ENCODE measurements around the gene OR6M1.
A peak's percentile ranks its signal among the peaks of the same experiment; 100 is the strongest.

The OR6M1 gene

GRCh38 chr11:123806249-123806648 lies at the start of gene OR6M1:
OR6M1 (minus strand) TSS chr11:123806349; CDS start chr11:123806349, 0 bp downstream.
- no peak for DNase-seq

- no peak for DNase-seq
Observed at GRCh38 chr11:123853038-123853437, 46.9 kb upstream of the OR6M1 start.

GRCh38 chr11:123852321-123852720 lies 46.2 kb upstream of the OR6M1 start:
- DNase-seq, result no peak

- no peak for DNase-seq
Observed at GRCh38 chr11:123851110-123851509, 45.0 kb upstream of the OR6M1 start.

- no peak for DNase-seq
Observed at GRCh38 chr11:123841174-123841573, 35.0 kb upstream of the OR6M1 start.

- DNase-seq, result no peak
Observed at GRCh38 chr11:123839131-123839530, 33.0 kb upstream of the OR6M1 start.

GRCh38 chr11:123838659-123839058 lies 32.5 kb upstream of the OR6M1 start:
- no peak for DNase-seq

GRCh38 chr11:123838199-123838598 lies 32.0 kb upstream of the OR6M1 start:
- no peak for DNase-seq

- no peak for DNase-seq
Observed at GRCh38 chr11:123833095-123833494, 26.9 kb upstream of the OR6M1 start.

GRCh38 chr11:123829745-123830144 lies 23.6 kb upstream of the OR6M1 start:
- no peak for DNase-seq

- no peak for DNase-seq
Observed at GRCh38 chr11:123822599-123822998, 16.4 kb upstream of the OR6M1 start.

- DNase-seq, result peak in 1 of 2 donors; percentile 2
Observed at GRCh38 chr11:123822032-123822431, 15.9 kb upstream of the OR6M1 start.

GRCh38 chr11:123815122-123815521 lies 9.0 kb upstream of the OR6M1 start:
- DNase-seq, result no peak

- no peak for DNase-seq
Observed at GRCh38 chr11:123801765-123802164, 4.4 kb downstream of the OR6M1 start.

GRCh38 chr11:123800036-123800435 lies 6.1 kb downstream of the OR6M1 start:
- DNase-seq, result no peak

GRCh38 chr11:123799438-123799837 lies 6.7 kb downstream of the OR6M1 start:
- DNase-seq, result no peak

GRCh38 chr11:123798513-123799252 lies 7.5 kb downstream of the OR6M1 start:
- DNase-seq, result no peak

- no peak for DNase-seq
Observed at GRCh38 chr11:123798079-123798478, 8.1 kb downstream of the OR6M1 start.

GRCh38 chr11:123797541-123797940 lies 8.6 kb downstream of the OR6M1 start:
- DNase-seq, result no peak

- DNase-seq, result no peak
Observed at GRCh38 chr11:123797114-123797513, 9.0 kb downstream of the OR6M1 start.

GRCh38 chr11:123796226-123796625 lies 9.9 kb downstream of the OR6M1 start:
- DNase-seq, result no peak

GRCh38 chr11:123783536-123783935 lies 22.6 kb downstream of the OR6M1 start:
- DNase-seq, result no peak

- no peak for DNase-seq
Observed at GRCh38 chr11:123778511-123778910, 27.6 kb downstream of the OR6M1 start.

- no peak for DNase-seq
Observed at GRCh38 chr11:123775715-123776549, 30.2 kb downstream of the OR6M1 start.

Data from inflammatory macrophage treated with lipopolysaccharide for 1 hour (primary cell).